GM10847 (cell line): ENCODE data around the gene TGIF2.

Experiments
- POLR2A ChIP-seq: IDR thresholded peaks from 2 replicates; pipeline ENCODE4 v1.6.1; 2011; ENCODE audit not compliant: insufficient read length; ENCODE audit errors: extremely low read depth

The TGIF2 gene

GRCh38 chr20:36563374-36563773 lies 10.0 kb upstream of the TGIF2 start:
- no peak for TF ChIP-seq POLR2A

DNA sequence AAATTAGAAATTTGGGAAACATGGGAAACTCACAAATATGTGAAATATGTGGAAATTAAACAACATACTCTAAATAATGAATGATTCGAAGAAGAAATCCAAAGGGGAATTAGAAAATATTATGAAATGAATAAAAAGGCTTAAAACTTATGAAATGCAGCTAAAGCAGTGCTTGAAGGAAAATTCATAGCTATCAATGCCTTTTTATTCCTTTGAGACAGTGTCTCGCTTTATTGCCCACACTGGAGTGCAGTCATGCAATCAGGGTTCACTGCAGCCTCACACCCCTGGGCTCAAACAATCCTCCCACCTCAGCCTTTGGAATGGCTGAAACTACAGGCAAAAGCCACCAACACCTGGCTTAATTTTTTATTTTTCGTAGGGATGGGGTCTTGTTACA lies 7.9 kb upstream of the TGIF2 start:
- TF ChIP-seq POLR2A, result no peak

DNA sequence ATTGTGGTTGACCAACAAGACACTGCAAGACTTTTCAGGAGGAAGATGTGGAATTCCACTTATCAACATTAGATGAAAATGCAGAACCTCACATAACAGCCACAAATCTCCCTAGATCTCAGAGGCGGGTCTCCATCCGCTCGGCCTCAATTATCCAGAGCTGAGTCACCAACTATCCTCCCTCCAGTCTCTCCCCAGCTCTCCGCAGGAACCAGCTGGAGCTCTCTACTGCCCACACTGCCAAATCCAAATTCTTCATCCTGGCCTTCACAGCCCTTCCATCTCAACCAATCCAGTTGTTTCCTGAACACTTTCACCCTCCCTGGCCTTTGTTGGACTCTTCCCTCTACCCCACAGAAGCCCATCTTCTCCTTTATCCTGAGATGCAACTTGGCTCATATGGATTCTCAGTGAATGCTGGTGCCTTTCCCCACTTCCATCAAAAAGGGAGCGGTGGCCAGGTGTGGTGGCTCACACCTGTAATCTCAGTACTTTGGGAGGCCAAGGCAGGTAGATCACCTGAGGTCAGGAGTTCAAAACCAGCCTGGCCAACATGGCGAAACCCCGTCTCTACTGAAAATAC lies 3.5 kb upstream of the TGIF2 start:
- no peak for TF ChIP-seq POLR2A

GRCh38 chr20:36571564-36572504 lies 1.6 kb upstream of the TGIF2 start:
- no peak for TF ChIP-seq POLR2A

GRCh38 chr20:36572701-36573102 lies 695 bp upstream of the TGIF2 start:
- no peak for TF ChIP-seq POLR2A

DNA sequence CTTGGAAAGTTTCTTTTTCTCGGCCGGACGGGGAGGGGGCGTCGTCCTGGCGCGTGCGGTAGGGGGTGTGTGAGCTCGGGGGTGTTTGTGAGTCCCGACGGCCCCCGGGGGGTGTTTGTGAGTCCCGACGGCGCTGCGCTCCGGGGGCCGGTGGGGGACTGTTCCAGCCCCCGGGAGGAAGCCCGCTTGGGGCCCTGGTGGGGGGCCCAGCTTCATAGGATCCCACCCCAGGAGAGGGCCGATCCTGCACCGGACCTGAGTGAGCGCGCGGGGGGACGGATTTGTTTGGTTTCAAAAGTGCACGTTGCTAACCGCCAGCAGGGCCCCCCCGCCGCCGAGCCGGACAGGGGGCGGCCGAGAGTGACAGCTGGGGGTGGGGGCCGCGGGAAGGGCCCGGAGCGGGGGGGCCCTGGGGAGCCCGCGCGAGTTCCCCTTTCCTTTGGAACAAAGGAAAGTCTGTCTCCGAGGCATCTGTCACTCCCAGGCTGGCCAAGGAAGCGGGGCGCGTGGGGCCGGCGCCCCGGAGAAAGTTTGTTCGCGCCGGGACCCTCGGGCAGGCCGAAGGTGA lies 485 bp downstream of the TGIF2 start:
- no peak for TF ChIP-seq POLR2A

DNA sequence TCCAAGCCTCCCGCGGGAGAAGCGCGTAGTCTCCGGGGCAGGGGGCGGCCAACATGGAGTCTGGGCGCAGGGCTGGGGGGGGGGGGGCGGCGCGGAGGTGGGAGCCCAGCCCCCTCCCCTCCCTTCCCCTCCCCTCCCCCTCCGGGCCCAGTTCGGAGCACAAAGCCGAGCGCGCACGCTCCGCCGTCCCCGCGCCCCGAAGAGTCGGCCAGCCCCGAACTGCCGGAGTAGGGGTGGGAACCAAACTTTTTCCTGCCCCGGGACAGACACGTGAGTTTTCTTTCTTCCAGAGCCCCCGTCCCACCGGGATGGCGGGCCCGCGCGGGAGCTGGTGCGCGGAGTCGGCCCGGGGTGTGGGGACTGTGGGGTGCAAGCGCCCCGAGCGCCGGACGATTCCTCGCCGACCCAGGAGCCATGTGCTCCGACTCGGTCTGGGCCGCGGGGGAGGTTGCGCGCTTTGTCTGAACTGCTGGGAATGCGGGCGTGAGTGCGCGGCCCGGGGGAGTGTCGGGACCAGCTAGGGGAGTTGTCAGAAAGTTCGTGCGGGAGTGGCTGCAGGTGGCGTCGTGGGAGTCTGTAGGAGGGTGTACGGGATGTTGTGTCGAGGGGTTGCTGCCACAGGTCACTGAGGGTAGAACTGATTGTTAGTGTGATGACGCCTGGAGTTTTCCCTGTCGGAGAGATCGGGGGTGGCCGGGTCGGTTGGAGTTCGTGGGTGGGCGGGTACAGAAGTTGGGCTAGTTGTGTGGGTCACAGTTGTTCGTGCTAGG lies 1.2 kb downstream of the TGIF2 start:
- no peak for TF ChIP-seq POLR2A

- no peak for TF ChIP-seq POLR2A
These were observed 2.7 kb downstream of the TGIF2 start for GRCh38 chr20:36576081-36576445.

DNA sequence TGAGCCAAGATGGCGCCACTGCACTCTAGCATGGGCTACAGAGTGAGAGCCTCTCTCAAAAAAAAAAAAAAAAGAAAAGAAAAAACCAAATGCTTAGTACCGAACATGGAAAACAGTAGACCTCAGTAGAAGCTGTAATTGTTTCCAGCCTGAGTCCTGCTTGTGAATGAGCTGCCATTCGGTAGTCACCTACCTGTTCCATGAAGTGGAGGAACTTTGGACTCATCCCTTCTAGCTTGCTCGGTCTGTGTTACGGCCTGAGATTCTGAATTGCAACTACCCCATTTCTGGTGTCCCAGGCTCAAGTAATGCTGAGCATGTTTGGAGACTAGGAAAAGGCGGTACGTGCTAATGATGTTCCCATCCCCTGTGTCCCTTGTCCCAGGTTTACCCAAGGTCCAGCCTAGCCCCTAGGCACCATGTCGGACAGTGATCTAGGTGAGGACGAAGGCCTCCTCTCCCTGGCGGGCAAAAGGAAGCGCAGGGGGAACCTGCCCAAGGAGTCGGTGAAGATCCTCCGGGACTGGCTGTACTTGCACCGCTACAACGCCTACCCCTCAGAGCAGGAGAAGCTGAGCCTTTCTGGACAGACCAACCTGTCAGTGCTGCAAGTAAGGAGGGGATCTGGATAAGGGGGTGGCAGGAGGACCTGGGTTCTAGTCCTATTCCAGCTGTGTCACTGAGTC lies 5.1 kb downstream of the TGIF2 start:
- no peak for TF ChIP-seq POLR2A

GRCh38 chr20:36579996-36580545 lies 6.7 kb downstream of the TGIF2 start:
- no peak for TF ChIP-seq POLR2A

DNA sequence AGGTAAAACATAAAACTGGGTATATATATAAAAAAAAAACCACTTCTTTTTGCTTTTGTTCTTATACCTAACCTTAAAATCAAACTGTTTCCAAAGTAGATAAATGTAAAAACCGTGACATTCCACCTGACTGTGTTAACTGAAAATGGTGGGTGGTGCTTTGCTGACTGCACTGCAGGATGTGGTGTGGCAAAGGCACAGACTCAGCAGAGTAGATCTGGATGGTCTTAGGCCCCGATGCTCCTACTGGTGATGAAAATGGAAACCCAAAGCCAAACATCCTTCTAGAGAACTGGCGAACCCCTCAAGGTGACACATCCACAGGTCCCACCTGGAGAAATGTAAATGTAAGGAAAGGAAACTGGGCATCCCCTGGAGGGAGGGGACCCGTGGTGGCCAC lies 8.9 kb downstream of the TGIF2 start:
- TF ChIP-seq POLR2A, result no peak

GRCh38 chr20:36582821-36583220 lies 9.4 kb downstream of the TGIF2 start:
- no peak for TF ChIP-seq POLR2A

DNA sequence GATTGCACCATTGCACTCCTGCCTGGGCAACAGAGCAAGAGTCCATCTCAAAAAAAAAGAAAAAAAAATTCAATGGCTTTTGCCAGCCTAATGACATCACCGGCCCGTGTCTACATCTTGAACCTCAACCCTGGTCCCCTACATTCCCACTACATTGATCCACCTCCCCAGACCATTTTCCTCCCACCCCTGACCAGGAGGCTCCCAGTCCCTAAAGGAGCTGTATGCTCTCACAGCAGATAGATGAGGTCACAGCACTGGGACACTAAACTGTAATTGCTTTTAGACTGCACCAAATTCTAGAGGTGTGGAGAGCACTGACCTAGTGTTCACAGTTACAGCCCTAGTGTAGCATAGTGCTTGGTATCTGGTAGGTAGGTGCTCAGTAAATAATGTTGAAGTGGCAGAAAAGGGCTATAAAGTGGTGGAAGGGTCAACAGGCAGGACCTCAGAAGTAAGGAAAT lies 10.7 kb downstream of the TGIF2 start:
- no peak for TF ChIP-seq POLR2A

DNA sequence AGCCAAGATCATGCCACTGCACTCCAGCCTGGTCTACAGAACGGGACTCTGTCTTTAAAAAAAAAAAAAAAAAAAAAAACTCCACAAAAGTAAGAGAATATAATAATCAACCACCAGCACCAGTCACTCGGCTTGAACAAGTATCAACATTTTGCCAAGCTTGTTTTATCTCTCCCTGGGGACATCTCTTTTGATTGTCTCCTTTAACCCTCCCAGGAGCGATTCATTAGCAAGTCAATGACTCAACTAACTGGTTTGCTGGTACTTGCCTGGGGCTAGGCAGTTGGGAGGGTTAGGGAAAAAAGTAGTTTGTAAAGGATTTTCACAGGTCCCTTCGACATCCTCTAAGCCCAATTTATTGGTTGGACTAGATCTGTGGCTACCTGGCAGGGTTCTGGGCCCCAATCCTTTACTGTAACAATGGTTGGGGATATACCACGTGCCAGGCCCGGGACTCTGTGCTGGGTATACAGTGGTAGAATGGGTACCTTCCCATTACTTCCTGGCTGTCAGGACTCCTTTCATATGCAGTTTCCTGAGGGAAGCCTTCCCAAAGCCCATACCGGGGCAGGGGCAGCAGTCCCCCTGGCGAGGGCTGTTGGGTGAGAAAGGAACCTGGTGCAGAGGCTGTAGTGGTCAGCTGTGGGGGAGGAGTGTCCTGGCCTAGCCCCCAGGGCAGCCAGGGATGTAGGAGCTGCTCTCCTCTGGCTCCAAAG lies 12.2 kb downstream of the TGIF2 start:
- TF ChIP-seq POLR2A, result no peak
